ENCODE data around the gene FMN1.

Gene FMN1

DNA sequence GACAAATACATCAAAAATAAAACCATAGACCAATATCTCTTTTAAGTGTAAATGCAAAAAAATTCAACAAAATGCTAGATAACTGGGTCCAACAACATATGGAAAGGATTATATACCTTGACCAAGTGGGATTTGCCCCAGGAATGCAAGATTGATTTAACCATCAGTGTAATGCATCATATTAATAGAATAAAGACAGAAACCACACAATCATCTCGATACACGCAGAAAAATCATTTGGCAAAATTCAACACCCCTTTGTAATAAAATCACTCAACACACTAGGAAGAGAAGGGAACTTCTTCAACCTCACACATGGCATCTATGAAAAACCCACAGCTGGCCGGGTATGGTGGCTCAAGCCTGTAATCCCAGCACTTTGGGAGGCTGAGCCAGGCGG, 457.2 kb downstream of the FMN1 start:
- no peak for DNase-seq

DNA sequence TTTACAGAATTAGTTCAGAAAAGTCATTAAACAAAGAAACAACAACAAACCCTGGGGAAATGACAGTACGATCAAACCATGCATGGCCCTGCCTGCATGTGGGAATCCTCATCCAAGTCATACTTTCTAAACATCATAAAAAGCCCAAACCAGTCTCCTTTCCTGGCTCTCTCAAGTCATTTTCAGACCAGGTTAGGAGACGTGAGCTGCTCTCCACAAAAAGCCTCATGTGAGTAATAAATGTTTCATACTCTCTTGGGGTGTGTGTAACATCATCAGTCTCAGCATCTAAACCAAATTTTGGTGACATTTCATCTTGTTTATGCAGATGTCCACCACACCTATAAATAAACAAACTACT, 457.8 kb downstream of the FMN1 start:
- DNase-seq, result no peak

DNA sequence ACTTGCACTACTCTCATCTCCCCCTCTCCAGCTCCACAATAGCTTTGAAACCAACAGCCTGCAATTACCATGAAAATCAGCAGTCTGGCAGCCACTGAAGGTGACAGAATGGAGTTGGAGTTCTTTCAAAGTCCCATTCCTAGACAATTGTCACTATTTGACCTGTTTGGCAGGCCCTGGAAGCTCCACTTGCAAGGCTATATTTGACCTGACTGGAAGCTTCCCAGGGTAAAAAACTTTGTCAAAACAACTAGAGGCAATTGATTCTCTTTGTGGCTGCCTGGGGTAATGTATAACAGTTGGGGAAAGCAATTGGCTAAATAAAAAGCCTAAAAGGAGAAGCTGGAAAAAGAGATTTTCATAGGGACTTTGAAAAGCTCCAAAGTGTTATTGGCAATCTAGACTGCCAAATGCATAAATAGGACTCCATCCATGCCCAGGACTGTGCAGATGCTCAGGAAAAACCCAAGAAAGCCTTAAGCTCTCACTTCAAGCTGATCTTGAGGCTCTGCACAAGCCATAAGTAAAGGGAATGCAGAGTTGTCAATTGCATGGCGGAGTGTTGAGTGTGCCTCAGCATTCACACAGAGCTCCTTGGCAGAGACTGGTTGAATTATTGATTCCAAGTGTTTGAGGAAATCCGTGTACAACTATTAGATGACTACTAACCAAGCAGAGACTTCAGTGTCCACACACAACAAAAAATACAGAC, 458.4 kb downstream of the FMN1 start:
- DNase-seq, result no peak

DNA sequence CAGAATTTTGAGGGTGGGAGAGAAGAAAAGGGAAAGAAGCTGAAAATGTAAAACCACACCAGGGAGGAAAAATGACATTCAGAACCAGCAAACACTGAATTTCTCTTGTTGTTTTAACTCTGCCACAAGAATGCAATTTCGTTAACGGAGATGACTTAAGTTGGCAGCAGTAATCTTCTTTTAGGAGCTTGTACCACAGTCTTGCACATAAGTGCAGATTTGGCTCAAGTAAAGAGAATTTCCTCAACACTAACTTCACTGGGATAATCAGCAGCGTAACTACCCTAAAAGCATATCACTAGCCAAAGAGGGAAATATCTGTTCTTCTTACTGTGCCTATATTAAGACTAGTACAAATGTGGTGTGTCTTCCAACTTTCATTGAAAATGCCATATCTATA, 461.2 kb downstream of the FMN1 start:
- DNase-seq, result no peak

DNA sequence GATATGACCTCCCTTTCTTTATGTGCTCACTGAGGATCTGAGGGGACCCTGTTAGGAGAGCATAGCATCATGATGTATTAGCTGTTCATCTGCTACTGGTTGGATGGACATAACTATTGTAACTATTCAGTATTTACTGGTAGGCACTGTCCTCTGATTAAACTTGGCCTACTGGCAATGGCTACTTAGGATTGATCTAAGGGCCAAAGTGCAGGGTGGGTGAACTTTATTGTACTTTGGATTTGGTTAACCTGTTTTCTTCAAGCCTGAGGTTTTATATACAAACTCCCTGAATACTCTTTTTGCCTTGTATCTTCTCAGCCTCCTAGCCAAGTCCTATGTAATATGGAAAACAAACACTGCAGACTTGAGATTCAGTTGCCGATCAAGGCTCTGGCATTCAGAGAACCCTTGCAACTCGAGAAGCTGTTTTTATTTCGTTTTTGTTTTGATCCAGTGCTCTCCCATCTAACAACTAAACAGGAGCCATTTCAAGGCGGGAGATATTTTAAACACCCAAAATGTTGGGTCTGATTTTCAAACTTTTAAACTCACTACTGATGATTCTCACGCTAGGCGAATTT, 461.8 kb downstream of the FMN1 start:
- DNase-seq, result no peak

DNA sequence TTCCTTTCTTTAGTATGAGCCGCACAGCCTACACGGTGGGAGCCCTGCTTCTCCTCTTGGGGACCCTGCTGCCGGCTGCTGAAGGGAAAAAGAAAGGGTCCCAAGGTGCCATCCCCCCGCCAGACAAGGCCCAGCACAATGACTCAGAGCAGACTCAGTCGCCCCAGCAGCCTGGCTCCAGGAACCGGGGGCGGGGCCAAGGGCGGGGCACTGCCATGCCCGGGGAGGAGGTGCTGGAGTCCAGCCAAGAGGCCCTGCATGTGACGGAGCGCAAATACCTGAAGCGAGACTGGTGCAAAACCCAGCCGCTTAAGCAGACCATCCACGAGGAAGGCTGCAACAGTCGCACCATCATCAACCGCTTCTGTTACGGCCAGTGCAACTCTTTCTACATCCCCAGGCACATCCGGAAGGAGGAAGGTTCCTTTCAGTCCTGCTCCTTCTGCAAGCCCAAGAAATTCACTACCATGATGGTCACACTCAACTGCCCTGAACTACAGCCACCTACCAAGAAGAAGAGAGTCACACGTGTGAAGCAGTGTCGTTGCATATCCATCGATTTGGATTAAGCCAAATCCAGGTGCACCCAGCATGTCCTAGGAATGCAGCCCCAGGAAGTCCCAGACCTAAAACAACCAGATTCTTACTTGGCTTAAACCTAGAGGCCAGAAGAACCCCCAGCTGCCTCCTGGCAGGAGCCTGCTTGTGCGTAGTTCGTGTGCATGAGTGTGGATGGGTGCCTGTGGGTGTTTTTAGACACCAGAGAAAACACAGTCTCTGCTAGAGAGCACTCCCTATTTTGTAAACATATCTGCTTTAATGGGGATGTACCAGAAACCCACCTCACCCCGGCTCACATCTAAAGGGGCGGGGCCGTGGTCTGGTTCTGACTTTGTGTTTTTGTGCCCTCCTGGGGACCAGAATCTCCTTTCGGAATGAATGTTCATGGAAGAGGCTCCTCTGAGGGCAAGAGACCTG, 463.5 kb downstream of the FMN1 start:
- no peak for DNase-seq

DNA sequence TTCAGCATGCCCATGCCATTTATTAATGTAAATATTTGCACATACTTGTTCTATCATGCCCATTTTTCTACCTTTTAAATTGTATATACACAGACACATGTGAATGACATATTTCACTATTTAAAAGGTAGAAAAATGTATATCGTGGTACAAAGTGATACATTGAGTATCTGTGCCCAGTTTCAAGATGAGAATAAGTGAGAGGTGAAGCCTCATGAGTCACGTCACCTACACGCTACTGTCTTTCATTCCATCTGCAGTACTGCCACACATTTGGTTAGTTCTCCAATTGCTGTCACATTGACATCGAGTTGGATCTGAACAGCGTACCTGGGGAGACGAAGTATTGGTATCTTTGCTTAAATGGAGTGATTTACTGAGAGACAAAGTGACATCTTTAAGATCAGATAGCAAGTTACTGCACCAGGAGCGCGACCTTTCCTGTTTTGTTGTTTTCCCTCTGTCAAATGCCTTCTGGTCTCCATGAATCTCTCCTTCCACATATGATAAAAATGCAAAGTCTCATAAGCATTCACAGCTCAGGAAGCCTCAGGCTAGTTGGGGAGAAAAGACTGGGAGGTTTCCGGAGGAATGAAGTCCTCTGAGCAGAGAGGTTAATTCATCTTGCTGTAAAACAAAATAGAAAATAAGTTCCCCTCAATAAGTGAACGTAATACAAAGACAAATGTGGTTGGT, 464.7 kb downstream of the FMN1 start:
- DNase-seq, result no peak

DNA sequence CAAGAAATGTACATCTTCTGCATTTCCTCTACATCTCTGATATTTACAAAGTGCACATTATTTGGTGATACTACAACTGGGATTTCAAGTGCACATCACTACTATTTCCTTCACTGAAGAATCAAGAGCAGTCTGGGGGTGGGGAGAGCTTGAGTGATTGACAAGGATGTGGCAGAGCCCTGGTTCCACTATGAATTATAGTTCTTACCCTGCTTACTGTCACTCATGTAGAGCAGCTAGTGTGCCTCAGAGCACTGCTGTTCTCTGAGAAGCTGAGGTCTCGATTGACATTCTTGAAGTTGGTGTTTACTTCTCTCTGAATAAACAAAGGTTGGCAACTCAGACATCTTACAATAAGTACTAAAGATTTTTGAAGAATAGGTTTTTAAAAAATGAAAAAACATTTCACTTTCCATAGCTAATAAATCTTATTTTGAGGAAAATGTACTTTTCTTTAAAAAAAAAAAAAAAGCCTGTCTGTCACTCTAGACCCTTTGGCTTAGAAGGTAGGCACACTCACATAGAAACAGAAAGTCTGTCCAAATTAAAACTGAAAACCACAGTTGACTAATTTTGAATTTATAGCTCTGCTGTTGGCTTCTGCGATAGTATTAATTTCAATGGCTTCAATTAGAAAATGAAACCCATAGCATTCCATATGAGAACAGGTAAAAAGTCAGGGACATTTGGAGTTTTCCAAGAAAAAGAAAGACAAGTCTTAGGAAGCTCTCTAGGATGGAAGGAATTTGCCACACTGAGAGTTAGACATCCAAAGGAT, 471.2 kb downstream of the FMN1 start:
- no peak for DNase-seq

DNA sequence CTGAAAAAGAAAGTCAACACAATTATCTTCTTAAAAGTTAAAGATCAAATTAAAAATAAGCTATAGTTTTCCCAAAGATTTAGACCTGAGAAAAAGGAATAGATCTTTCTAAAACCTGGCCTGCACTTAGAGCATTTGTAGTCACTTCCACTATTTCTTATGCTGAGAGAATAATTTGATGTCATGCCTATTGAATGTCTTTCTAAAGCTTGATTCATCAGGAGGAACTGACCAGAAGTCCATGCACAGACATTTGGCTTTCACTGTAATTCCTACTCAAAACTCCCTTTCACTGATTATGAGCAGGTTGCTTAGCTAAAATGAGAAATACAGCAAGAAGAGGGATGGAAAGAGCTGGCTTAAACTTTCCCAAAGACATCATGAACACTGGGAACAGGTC, 472.4 kb downstream of the FMN1 start:
- no peak for DNase-seq

DNA sequence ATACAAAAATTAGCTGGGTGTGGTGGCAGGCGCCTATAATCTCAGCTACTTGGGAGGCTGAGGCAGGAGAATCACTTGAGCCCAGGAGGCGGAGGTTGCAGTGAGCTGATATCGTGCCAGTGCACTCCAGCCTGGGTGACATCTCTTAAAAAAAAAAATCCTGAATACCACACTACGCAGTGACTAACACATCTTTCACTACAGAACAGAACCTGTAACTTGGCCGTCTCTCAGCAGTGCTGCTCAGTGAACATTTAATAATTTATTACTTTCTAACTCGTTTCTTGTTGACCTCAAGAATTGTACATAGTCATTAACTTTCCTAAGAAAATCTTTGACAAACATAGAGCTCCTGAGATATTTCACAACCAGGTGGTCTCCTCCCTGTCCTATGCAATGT, 472.9 kb downstream of the FMN1 start:
- DNase-seq, result no peak

DNA sequence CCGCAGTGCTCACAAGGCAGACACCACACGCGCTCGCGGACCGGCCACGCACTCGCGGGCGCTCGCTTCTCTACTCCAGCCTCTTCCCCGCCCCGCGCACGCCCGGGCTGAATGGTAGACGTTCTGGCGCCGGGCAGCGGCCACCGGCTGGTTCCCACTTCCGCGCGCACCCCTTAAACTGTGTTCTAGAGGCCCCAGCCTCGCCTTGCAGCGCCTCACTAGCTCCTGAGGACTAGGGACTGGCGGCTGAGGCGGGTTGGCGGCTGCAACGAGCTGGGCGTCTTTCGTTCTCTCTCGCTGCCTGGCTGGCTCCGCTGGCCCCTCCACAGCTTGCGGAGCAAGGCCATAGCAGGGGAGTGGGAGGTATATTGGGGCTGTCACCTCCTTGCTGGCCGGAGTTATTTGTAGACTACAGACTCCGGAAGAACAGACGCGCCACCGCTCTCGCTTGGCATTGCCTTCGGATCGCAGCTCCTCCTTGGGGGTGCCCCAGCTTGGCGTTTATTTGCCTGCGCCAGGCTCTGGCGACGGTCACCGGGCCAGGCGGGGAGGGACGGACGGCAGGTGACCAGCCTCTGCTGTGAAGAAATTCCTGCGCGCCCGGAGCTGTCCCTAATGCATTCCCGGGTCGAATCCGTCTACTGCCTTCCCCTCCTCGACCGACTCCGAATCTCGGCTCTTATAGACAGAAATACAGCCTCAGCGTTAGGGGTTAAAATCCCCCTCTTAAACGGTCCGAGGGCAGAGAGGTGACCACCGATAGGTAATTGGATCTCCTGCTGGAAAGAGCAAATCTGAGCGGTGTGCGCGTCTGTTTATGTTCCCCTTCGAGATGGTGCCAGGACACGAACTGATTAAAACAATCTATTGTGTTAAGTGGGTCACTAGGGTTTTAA, 475.4 kb downstream of the FMN1 start:
- no peak for DNase-seq

DNA sequence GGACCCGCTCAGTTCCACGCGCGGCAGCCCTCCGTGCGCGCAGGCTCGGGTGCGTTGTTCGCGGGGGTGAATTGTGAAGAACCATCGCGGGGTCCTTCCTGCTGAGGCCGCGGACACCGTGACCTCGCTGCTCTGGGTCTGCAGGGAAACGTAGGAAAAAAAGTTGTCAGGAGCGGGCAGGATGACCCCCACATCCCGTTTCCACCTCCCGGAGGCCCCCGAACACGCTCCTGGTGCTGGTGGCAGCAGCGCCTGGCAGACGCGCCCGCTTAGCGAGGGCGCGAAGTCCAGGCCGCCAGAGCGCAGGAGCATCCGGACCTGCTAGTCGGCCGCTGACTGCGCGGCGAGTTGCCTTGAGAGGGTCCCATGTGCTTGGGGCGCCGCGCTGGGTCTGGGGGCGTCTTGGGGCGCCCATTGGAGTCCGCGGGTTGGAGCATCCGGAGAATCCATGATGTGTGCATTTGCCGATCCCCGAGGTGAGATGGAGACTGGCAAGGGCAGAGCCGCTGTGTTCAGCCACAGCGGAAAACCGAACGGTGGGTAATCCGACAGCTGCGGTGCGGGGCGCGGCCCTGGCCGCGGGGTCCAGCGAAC, 476.2 kb downstream of the FMN1 start:
- DNase-seq, result no peak

DNA sequence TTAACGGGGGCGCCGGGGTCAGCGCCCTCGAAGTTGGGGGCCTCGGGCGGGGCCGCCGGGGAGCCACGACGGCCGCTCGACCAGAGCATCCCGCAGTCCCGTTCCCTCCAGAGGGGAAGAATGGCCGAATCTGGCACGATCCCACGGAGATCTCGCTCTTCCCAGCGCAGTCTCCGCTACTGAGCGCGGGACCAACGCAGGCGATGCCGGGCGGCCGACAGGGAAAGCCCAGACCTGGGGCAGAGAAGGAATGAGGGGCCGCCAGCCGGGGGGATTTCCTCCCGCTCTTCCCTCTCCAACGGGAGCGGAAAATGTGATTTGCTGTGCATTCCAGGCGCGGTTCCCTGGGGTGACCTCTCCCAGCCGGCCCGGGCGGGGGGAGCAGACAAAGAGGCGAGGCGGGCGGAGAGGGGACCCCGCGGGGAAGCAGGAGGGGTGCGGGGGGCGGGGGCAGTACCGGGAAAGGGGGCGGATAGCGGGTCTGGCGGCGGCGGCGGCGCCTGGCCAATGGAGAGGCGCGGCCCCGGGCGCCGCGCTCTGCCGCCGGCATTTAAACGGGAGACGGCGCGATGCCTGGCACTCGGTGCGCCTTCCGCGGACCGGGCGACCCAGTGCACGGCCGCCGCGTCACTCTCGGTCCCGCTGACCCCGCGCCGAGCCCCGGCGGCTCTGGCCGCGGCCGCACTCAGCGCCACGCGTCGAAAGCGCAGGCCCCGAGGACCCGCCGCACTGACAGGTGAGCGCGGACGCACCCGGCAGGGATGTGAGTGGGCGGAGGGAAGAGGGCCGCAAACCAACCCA, 476.9 kb downstream of the FMN1 start, which contains the start of gene GREM1:
TSS of gene GREM1 (plus strand) at position 579 of the 801 bp plus-strand sequence. CDS start 12,687 bp downstream, outside the sequence.
- DNase-seq, result no peak

DNA sequence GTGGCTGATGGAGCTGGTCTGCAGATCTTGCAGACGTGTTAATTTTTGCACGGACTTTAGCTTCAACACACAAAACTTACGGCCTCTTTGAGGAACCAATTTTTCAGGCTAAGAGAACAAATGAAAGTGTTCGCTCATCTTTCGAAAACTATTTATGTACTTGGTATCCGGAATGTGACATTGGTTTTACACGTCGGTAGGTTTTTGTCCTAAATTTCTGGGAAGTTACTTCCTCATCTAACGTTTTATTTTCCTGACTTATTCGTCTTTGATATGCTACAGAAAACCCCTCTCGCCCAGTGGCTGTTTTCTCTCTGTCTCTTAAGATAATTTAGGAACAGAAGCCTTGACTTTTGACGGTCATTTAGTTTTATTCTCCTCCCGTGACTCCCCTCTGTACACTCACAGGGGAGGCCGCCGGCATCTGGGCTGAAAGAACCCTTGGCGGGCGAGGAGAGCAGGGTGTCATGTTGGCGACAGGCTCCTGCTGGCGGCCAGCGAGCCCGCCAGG, 477.5 kb downstream of the FMN1 start:
- DNase-seq, result no peak

DNA sequence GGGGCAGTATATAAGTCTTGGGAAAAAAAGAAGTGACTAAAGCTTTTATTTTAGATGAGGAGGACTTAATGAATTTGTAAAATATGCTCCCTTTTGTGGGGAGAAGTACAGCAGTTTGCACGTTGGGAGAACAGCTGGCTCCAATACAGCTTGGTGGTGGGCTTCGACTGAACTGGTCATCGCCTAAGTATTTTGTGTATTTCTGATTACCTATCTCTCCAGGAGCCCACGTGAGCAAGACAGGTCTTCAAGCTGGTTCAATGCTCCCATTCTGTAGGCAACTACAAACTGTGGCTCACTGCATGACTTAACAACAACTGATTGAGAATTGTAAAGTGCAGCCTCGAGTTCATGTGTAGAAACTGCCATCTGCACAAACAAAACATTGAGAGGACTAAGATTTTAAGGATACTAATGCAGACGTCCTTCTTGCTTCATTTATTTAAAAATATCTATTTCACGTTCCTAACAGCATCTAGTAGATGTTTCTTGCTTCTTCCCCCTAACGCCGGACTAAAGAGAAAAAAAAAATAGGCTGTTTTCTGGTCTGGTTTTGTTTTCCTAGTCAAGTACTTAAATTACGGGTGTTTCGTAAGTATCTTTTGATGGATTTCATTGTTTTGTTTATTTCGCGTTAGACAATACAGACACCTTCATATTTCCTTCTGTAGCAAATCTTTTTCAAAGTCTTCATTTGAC, 478.1 kb downstream of the FMN1 start:
- DNase-seq, result no peak
